Fibroblast of the aortic adventitia (primary cell): ENCODE data around the gene GPRASP2. TPM values are rescaled to one million over a fixed set of nuclear protein-coding genes. Genes with fewer than 3 reads are reported as not detected.
A peak's percentile ranks its signal among the peaks of the same experiment; 100 is the strongest.
"Not testable (repeated sequence)": the region's sequence is repeated elsewhere in the genome, so short reads cannot be mapped to it uniquely, and the experiment has no call there.

Experiments
- DNase-seq: peaks from one replicate; pipeline ENCODE4 v3.0.0-alpha.2; 2010; ENCODE audit warnings: low read depth
- H3K4me3 ChIP-seq: 2 replicates; pipeline ENCODE4 v1.5.1; 2011; ENCODE audit warnings: low read depth, mild to moderate bottlenecking, control low read depth, low read length, moderate library complexity
- CTCF ChIP-seq: IDR thresholded peaks from 2 replicates; pipeline ENCODE4 v1.5.1; 2011; ENCODE audit warnings: mild to moderate bottlenecking, low read length, control low read depth, inconsistent platforms; ENCODE audit not compliant: insufficient read depth
- total RNA-seq: library from RNA; depleted of rRNA; stranded (reverse); fragments of >200 nt; gene quantifications from 2 replicates; pipeline ENCODE4 v1.2.3, GENCODE V29; 2012; ENCODE audit warnings: low replicate concordance

The GPRASP2 gene
- 13.6 and 18.6 TPM in 2 replicates for total RNA-seq

GRCh38 chrX:102712216-102712966, at the start of gene GPRASP2:
Gene GPRASP2, plus strand, starts transcription at chrX:102712448. Its CDS starts 2,422 bp downstream, at chrX:102714870.
- TF ChIP-seq CTCF = no peak
- DNase-seq = peak; percentile 17
- H3K4me3 ChIP-seq = peak within 1 kb of the TSS; percentile 71

DNA sequence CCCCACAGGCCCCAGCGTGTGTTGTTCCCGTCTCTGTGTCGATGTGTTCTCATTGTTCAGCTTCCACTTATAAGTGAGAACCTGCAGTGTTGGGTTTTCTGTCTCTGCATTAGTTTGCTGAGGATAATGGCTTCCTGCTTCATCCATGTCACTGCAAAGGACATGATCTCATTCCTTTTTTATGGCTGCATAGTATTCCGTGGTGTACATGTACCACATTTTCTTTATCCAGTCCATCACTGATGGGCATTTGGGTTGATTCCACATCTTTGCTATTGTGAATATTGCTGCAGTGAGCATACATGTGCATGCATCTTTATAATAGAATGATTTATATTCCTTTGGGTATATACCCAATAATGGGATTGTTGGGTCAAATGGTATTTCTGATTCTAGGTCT, 48.4 kb upstream of the GPRASP2 start:
- DNase-seq, H3K4me3 ChIP-seq: not testable (repeated sequence)

- not testable (repeated sequence) for H3K4me3 ChIP-seq, DNase-seq
Observed at GRCh38 chrX:102667034-102667433, 45.2 kb upstream of the GPRASP2 start.

GRCh38 chrX:102669526-102669925, 42.7 kb upstream of the GPRASP2 start:
- no peak overlapping the region for H3K4me3 ChIP-seq
- no peak for TF ChIP-seq CTCF
- DNase-seq = no peak

GRCh38 chrX:102672856-102673255, 39.4 kb upstream of the GPRASP2 start:
- TF ChIP-seq CTCF = no peak
- H3K4me3 ChIP-seq = no peak overlapping the region
- DNase-seq = peak; percentile 82

DNA sequence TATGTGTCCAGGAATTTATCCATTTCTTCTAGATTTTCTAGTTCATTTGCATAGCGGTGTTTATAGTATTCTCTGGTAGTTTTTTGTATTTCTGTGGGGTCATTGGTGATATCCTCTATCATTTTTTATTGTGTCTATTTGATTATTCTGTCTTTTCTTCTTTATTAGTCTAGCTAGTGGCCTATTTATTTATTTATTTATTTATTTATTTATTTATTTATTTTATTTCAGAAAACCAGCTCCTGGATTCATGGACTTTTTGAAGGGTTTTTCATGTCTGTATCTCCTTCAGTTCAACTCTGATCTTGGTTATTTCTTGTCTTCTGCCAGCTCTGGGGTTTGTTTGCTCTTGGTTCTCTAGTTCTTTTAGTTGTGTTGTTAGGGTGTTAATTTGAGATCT, 34.8 kb upstream of the GPRASP2 start:
- not testable (repeated sequence) for DNase-seq, H3K4me3 ChIP-seq

- no peak for DNase-seq
- H3K4me3 ChIP-seq = no peak overlapping the region
- TF ChIP-seq CTCF = no peak
Observed at GRCh38 chrX:102684772-102685520, 27.3 kb upstream of the GPRASP2 start.

GRCh38 chrX:102694749-102695148, 17.5 kb upstream of the GPRASP2 start:
- no peak overlapping the region for H3K4me3 ChIP-seq
- no peak for TF ChIP-seq CTCF
- no peak for DNase-seq
